ENCODE measurements around the gene MKLN1.
"Not testable (repeated sequence)": the region's sequence is repeated elsewhere in the genome, so short reads cannot be mapped to it uniquely, and the experiment has no call there.

Gene MKLN1

DNA sequence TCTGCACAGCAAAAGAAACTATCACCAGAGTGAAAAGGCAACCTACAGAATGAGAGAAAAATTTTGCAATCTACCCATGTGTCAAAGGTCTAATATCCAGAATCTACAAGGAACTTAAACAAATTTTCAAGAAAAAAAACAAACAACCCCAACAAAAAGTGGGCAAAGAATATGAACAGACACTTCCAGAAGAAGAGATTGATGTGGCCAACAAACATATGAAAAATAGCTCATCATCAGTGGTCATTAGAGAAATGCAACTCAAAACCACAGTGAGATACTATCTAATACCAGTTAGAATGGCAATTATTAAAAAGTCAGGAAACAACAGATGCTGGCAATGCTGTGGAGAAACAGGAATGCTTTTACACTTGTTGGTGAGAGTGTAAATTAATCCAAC lies 7.1 kb upstream of the MKLN1 start:
- FAIRE-seq, result no peak

DNA sequence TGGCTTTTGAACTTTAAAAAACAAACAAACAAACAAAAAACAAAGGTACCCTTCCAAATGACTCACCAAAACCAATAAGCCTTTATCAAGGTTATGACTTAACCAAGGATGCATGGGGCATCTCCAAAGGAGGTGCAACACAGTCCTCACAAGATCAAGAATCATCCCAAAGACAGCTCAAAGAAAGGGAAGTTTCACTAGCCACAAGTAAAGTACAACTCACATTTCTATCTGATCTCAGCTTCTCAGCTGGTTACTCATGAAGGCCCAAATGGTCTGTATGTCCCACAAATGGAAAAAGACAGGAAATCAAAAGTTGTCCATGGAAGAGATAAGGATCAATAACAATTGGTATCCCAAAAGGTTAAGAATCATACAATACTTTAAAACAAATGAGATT lies 6.0 kb upstream of the MKLN1 start:
- no peak for FAIRE-seq

DNA sequence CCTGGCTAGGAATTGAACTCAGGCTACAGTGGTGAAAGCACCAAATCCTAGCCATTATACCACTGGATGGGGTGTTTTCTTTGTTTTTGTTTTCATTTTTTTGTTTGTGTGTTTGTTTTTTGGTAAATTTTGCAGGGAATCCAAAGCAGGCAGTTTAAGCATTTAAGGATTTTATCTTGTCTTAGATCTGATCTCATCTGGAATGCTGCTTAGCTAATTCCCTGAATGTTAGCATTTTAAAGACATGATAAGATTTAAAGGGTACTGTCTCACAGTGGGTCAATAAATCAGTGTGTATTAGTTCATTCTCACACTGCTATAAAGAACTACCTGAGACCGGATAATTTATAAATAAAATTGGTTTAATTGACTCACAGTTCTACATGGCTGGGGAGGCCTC lies 5.6 kb upstream of the MKLN1 start:
- no peak for FAIRE-seq

DNA sequence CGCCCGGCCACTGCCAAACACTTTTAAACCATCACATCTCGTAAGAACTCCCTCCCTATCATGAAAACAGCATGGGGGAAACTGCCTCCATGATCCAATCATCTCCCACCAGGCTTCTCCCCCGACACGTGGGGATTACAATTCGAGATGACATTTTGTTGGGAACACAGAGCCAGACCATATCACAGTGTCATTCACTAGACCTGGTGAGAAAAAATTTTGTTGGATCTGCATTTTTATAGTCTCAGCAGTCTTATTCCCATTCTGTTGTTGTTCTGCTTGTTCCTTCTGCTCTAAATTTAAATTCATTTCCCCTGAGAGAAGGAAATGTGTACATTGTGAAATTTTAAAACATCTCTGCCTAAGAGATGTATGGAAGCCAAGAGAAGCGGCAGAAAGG lies 4.8 kb upstream of the MKLN1 start:
- FAIRE-seq, result no peak

DNA sequence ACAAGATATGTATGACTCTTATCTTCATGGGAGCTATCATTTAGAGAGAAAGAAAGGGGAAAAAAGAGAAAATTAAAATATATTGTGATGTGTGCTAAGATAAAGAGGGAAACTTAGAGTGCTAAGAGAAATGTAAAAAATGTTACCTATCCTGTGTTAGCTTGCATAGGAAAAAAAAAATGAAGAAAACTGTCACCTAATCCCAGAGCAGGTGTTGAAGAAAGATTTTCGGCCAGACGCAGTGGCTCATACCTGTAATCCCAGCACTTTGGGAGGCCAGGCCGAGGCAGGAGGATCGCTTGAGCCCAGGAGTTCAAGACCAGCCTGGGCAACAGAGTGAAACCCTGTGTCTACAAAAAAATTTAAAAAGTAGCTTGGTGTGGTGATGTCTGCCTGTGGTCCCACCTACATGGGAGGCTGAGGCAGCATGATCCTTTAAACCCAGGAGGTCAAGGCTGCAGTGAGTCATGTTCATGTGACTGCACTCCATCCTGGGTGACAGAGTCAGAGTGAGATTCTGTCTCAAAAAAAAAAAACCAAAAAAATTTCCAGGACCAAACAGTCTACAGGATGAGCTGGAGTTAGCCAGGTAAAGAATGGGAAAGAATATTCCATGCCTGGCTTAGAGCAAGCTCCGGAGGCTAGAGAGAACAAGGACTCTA lies 2.4 kb upstream of the MKLN1 start:
- no peak for FAIRE-seq

DNA sequence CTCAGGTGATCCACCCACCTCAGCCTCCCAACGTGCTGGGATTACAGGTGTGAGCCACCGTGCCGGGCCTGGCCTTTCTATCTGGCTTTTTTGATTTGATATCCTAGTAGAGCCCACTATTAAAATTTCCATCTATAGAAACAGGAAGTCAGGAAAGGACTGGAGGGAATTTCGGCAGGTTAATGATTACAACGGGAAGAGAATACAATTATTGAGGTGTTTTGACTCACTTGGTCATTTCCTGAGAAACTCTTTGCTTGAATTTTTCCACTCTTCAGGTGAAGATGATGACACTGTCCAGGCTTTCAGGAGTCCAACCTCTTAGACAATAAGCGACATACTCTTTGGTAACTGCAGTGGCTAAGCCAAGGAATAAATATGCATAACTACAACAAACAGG lies 1.1 kb upstream of the MKLN1 start:
- no peak for FAIRE-seq

DNA sequence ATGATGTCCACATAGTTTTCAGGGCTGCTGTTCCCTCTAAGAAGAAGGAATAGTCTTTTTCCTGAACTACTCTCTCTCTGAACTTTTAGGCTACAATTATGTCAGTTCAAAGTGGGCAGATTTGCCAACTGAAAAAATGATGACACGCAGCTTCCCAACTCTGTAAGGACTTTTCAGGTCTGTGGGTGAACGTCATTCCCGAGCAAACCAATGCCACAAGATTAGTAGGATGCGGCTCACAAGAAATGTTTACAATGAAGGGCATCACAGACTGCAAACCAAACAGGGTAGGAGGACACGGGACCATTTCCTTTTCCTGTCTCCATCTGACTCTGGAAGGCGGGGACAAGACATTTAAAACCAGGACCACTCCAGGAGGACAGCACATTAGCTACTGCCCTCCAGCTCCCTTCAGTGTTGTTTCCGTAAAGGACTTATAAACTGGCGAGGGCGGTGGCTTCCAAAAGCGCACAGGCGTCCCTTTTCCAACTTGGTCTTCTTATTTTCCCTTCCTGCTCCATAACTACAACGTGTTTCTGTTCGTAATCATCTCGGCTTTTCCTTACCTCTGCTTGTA lies 539 bp upstream of the MKLN1 start:
- FAIRE-seq, result peak; percentile 31

DNA sequence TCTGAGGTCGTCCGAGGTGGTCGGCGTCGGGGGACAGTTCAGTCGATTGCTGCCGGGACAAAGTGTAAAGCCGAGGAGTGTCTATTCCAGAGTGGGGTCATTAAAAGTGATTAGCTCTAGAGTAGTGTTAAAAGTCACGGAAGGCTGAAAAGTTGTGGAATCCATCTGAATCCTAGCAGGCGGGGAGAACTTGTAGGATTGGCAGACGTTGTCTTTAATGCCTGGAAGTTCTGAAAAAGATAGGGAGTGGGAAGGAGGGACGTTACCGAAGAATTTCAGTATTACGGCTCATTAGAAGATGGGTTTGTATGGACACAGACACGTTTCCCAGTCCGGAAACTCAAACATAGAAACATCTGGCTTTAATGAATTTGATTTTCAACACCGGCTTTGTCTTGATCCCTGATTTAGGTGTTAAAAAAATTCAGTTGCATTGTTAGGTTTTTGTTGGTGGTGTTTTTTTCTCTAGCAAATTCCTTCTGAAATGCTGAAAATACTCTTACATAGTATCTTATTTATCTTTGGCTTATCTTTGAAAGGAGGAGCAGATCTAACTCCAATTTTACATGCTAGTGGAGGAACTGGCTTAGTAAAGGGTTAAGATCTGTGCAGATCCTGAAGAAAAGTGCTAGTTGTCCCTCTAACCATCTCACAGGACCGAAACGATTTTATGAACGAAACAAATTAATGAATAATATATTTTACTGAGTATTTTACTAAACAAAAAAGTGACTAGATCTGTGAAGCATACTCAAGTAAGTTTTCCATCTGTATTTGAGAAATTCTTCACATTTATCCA lies 900 bp downstream of the MKLN1 start:
- FAIRE-seq, result no peak

DNA sequence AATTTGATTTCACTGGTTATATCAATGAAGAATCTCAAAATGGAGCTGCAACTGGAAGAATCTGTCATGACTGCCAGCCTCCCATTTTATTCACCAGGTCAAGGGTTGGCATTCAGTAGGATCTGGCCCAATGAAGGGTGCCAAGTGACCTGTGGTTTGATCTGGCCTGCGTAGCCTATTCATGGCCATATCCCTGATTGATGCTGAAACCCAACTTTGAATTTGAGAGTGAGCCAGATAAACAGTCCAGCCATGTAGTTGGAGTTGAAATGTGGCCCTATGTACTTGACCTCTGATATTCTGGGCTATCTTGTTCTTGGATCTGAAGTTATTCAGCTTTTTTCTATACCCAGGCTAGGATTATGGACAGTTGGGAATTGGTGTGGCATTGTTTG lies 1.5 kb downstream of the MKLN1 start:
- FAIRE-seq, result no peak

DNA sequence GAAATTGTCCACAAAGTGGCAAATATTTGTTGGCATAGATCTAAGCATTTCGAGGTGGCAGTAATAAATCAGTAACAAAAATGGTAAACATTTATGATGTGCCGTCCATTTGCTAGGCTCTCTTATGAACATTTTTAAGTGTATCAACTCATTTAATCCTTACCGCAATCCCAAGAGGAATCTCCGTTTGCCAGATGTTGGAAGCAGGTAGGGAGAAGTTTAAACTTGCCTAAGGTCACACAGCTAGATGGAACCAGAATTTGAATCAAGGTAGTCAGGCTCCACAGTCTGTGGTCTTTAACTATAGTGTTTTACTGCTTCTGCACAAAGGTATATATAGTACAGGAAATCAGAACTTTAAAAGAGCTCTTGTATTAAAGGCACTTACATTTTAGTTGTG lies 2.6 kb downstream of the MKLN1 start:
- no peak for FAIRE-seq

DNA sequence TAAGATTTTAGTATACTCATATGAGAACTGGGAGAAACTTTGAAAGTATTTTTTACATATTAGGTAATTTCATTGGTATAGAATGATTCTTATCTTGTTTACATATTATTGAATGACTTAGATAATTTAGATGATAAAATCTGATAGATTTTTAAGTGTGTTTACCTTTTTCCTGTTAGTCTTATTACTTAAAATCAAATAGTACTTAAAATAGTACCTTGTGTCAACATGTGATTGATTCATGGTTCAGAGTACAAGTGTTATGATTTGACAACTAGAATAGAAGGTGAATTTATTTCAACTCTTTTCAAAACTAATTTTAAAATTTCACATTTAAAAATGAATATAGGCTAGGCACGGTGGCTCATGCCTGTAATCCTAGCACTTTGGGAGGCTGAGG lies 4.1 kb downstream of the MKLN1 start:
- peak; percentile 30 for FAIRE-seq

DNA sequence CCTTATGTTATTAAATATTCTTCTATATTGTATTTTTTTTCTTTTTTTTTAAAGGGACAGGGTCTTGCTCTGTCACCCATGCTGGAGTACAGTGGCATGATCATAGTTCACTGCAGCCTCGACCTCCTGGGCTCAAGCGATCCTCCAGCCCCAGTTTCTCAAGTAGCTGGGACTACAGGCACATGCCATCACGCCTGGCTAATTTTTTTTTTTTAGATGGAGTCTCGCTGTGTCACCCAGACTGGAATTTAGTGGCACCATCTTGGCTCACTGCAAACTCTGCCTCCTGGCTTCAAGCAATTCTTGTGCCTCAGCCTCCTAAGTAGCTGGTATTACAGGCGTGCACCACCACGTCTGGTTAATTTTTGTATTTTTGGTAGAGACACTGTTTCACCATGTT lies 5.1 kb downstream of the MKLN1 start:
- not testable (repeated sequence) for FAIRE-seq

DNA sequence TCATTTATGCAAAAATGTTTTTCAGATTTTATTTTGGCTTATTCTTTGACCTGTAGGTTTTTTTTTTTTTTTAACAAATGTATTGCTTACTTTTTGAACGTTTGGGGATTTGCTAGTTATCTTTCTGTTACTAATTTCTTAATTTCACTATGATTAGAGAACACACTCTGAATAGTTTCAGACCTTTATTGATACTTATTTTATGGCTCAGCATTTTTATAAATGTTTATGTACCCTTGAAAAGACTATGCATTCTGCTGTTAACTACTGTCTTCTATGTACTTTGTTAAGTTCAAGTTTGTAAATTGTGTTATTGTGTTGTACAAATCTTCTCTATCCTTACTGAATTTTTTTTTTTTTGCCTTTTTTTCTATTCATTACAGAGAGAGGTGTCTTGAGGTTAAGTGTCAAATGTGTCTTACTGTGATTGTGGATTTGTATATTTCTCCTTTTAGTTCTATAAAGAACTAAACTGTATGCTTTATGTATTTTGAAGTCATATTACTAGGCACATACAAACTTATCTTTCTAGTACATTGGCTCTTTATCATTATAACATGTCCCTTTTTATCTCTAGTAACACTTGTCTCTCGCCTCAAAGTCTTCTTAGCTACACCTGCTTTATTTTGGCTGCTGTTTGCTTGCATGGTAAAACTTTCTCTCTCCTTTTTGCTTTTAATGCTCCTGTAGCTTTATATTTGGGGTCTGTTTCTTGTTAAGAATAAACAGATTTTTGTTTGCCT lies 8.1 kb downstream of the MKLN1 start:
- peak; percentile 81 for FAIRE-seq

DNA sequence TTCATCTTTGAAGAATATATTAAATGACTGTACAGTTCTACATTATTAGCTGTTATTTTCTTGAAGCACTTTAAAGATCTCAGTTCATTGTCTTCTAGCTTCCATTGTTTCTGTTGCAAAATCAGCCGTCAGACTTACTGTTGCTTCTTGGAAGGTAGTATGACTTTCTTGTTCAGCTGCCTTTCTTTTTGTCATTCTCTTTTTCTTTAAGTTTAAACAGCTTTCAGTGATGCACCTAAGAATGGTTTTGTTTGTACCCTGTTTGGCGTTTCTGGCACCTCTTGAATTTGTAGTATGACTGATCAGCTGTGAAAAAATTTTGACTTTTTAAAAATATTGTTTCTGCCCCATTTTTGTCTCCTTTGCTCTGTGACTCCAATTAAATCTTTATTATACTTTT lies 9.3 kb downstream of the MKLN1 start:
- peak; percentile 71 for FAIRE-seq

DNA sequence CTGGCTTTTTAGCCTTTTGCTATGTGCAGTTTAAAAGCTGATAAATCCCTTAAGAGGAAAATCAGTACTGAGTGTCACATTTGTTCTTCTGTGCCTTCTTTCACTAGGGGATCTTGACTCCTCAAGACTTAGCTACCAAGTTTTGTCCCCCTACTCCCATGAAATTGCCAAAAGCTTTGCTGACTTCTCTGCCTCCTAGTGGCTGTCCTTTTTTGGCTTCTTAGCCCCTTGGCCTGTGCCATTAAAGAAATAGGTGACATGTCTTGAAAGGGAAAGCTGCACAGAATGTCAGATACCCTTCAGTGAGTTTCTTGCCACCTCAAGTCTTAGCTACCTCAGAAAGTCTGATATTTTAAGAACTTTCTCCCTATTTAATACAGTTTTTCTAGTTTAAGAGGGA lies 10.5 kb downstream of the MKLN1 start:
- no peak for FAIRE-seq

DNA sequence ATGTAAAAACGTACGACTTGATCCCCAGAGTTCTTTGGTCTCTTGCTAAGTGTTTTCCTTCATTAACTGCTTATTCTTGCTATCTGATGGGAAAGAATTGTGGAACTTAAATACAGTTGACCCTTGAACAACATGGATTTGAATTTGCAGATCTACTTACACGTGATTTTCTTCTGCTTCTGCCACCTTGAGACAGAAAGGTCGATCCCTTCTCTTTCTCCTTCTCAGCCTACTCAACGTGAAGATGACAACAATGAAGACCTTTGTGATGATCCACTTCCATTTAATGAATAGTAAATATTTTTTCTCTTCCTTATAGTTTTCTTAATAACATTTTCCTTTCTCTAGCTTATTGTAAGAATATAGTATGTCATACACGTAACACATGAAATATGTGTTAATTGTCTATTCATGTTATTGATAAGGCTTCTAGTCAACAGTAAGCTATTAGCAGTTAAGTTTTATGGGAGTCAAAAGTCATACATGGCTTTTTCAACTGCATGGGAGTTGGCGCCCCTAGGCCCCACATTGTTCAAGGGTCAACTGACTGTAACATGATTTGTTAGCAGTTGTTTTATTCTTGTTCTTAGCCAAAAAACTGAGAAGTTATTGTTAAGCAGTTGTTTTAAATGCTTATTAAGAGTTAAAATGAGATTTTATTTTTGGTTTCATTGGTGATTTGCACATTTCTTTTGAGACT lies 11.2 kb downstream of the MKLN1 start:
- FAIRE-seq, result no peak

DNA sequence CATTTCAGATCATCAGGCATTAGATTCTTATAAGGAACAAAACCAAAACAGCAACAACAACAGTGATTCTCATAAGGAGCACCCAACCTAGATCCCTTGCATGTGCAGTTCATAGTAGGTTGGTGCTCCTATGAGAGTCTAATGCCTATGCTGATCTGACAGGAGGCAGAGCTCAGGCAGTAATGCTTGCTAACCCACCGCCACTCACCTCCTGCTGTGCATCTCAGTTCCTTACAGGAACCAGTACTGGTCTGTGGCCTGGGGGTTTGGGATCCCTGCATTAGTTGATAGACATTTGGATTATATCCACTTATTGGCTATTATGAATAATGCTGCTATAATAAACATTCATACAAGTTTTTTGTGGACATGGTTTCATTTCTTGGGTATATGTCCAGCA lies 14.0 kb downstream of the MKLN1 start:
- no peak for FAIRE-seq

DNA sequence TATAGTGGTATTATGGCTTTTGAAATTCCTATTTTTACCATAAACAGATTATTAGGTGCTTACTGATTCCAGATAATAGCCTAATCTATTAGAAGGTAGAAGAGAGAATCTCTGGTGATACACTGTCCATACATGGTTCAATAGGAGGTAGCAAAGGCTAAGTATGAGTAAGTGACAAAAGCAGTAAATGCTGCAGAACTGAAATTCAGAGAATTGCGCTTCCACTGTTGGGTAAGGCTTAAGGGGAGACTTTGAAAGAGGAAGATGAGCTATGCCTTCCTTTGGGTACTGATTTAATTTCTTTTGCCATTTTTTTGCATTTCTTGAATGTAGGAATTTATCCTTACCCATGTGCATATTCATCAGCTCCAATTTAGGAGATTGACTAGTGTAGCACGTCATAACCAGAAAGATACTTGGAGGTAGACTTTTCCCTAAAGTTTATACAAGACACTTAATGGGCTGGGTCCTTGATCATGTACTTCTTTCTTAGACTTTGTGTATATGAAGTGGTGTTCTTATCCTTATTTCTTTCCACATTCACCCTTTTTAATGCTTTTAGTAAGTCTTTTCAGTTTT lies 15.3 kb downstream of the MKLN1 start:
- no peak for FAIRE-seq

DNA sequence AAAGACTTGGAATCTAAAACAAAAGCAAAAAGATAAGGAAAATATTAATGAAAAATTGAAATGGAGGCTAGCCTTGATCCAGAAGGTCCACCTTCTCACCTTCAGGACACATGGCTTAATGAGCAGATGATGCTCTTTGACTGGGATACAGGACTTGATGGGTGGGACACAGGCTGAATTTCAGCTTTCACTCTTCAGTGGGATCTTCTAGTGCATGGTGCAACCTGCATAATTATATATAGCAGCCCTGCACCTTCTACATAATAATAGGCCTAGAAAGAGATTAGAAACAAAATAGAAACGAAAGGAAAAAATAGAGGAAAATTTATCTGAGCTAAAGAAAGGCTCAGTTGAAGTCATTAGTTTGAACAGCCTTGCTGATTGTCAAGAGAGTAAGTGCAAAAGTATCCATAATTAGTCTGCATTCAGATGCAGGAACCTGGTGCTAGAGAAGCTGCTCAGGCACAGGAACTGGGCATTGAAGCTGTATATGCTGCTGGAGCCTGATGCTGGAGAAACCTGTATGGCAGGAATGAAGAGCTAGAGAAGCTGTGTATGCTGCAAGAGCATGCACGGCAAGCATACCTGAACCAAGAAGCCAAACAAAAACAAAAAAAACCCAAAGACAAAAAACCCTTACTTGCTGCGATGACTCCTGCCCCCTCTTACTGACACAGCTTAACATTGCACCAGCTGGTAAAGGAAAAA lies 19.4 kb downstream of the MKLN1 start:
- FAIRE-seq, result no peak

DNA sequence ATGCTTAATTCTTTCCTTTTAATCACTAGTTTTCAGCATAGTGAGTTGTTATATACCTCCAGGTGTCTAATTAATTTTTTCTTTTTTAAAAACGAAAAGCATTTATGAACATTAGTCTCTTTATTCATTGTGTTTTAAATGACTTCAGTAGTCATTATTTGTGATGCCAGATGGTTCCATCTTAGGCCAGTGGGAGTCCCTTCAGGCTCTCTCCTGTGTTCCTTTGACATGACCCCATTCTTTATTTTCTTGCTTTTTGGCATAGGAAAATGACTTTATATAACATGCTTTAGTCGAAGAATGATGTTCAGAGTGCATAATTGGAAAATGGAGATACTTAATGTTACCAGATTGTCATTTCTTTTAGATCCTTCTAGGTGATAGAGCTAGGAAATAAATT lies 24.4 kb downstream of the MKLN1 start:
- FAIRE-seq, result no peak

DNA sequence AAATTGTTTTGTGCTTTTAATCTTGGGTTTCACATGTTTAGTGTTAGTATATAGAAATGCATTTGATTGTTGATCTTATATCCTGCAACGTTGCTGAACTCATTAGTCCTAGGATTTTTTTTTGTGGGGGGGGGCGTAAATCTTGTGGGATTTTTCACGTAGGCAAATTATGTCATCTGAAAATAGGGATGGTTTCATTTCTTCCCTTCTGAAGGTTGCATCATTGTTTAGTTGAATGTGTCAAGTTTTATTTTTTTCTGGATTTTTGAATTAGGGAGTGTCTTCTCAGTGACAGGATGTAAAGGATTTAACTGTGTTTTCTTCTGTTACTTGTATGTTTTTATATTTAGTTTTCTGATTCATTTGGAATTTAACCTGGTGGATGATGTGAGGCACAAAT lies 26.7 kb downstream of the MKLN1 start:
- FAIRE-seq, result no peak

Measured in G401.6 (cell line).